HG02884 (cell line): ENCODE results near the gene HLA-DQA1.
"Not testable (repeated sequence)": the region's sequence is repeated elsewhere in the genome, so short reads cannot be mapped to it uniquely, and the experiment has no call there.

ENCODE experiments used
- ATAC-seq: cut with Tn5 transposase; IDR thresholded peaks from one replicate; pipeline ENCODE4 v1.9.1; 2021; ENCODE audit warnings: mild to moderate bottlenecking, moderate library complexity; ENCODE audit not compliant: unreplicated experiment

The HLA-DQA1 gene

GRCh38 chr6:32637219-32637880 lies at the start of gene HLA-DQA1:
HLA-DQA1 (plus strand) TSS chr6:32637406; CDS start chr6:32637459, 53 bp downstream.
- ATAC-seq = no peak

- ATAC-seq = no peak
Observed at GRCh38 chr6:32588156-32588555, 49.0 kb upstream of the HLA-DQA1 start.

GRCh38 chr6:32589596-32590449 lies 47.4 kb upstream of the HLA-DQA1 start, which contains the start of gene HLA-DRB1:
HLA-DRB1 (minus strand) TSS chr6:32589848; CDS start chr6:32589742, 106 bp downstream.
- peak; percentile 87 for ATAC-seq

GRCh38 chr6:32590713-32591112 lies 46.5 kb upstream of the HLA-DQA1 start:
- not testable (repeated sequence) for ATAC-seq

- no peak for ATAC-seq
Observed at GRCh38 chr6:32597024-32597423, 40.2 kb upstream of the HLA-DQA1 start.

GRCh38 chr6:32602383-32602782 lies 34.8 kb upstream of the HLA-DQA1 start:
- ATAC-seq = no peak

- ATAC-seq = no peak
Observed at GRCh38 chr6:32603222-32603621, 34.0 kb upstream of the HLA-DQA1 start.

- no peak for ATAC-seq
Observed at GRCh38 chr6:32603888-32604287, 33.3 kb upstream of the HLA-DQA1 start.

- ATAC-seq = no peak
Observed at GRCh38 chr6:32604434-32604877, 32.8 kb upstream of the HLA-DQA1 start.

- ATAC-seq = no peak
Observed at GRCh38 chr6:32607263-32607987, 29.8 kb upstream of the HLA-DQA1 start.

GRCh38 chr6:32607988-32608298 lies 29.3 kb upstream of the HLA-DQA1 start:
- ATAC-seq = no peak

- no peak for ATAC-seq
Observed at GRCh38 chr6:32608362-32608761, 28.8 kb upstream of the HLA-DQA1 start.

GRCh38 chr6:32609391-32609730 lies 27.8 kb upstream of the HLA-DQA1 start:
- ATAC-seq = no peak

GRCh38 chr6:32609731-32610640 lies 27.2 kb upstream of the HLA-DQA1 start:
- peak; percentile 83 for ATAC-seq

GRCh38 chr6:32610682-32611296 lies 26.4 kb upstream of the HLA-DQA1 start:
- no peak for ATAC-seq

GRCh38 chr6:32613475-32613874 lies 23.7 kb upstream of the HLA-DQA1 start:
- no peak for ATAC-seq

GRCh38 chr6:32614366-32615081 lies 22.7 kb upstream of the HLA-DQA1 start:
- no peak for ATAC-seq

- no peak for ATAC-seq
Observed at GRCh38 chr6:32615885-32616532, 21.2 kb upstream of the HLA-DQA1 start.

GRCh38 chr6:32617751-32618150 lies 19.5 kb upstream of the HLA-DQA1 start:
- no peak for ATAC-seq
